Retinal pigment epithelial cell (primary cell): Measurements from ENCODE around the gene FRS2.

ENCODE experiments used
- DNase-seq: peaks from one replicate; pipeline ENCODE4 v3.0.0-alpha.2; 2010; ENCODE audit warnings: low read depth
- H3K4me3 ChIP-seq: 2 replicates; pipeline ENCODE4 v1.5.1; 2011; ENCODE audit warnings: mild to moderate bottlenecking, low read length, control low read depth, moderate library complexity
- TF ChIP-seq, protein P1 (sequence below): conservative IDR thresholded peaks from 2 replicates; pipeline ENCODE4 v1.5.1; 2011; ENCODE audit warnings: low read depth, low read length, control low read depth, inconsistent platforms

FRS2 gene

DNA sequence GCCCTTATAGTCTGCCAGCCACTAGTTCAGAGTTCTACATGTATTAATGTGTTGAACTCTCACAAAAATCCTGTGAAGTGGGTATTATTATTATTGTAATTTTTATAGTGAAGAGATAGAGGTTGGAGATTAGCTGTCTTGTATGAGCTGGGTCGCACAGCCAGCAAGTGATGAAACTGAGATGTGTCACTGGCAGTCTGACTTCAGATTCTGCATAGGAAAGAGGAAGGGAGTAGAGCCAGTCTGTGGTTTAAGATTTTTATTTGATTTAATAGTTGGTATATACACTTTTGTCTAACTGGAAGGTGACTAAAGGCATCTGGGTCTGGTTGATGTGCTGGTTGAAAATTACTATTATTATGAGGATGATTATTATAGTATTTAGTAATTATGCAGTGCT is 5.8 kb upstream of the FRS2 start:
- TF ChIP-seq, protein P1, sequence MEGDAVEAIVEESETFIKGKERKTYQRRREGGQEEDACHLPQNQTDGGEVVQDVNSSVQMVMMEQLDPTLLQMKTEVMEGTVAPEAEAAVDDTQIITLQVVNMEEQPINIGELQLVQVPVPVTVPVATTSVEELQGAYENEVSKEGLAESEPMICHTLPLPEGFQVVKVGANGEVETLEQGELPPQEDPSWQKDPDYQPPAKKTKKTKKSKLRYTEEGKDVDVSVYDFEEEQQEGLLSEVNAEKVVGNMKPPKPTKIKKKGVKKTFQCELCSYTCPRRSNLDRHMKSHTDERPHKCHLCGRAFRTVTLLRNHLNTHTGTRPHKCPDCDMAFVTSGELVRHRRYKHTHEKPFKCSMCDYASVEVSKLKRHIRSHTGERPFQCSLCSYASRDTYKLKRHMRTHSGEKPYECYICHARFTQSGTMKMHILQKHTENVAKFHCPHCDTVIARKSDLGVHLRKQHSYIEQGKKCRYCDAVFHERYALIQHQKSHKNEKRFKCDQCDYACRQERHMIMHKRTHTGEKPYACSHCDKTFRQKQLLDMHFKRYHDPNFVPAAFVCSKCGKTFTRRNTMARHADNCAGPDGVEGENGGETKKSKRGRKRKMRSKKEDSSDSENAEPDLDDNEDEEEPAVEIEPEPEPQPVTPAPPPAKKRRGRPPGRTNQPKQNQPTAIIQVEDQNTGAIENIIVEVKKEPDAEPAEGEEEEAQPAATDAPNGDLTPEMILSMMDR, result no peak
- no peak overlapping the region for H3K4me3 ChIP-seq
- DNase-seq, result no peak

DNA sequence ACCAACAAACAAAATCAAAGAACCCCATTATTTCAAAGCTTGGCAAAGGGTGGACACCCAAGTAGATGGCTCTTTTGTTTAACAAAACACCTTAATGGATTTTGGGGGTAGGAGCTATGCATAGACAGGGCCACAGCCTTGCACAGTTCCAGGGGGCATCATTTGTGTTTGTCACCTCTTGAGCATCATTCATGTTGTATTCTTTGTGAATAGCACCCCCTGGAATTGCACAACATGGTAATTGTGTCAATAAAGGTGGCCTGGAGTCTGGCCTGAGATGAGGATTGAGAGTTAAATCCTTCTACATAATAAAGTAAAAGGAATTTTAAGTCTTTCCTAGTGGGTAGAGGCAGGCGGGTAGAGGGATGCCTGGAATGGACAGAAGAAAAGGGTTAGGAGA is 3.3 kb upstream of the FRS2 start:
- TF ChIP-seq, protein P1, result no peak
- no peak overlapping the region for H3K4me3 ChIP-seq

DNA sequence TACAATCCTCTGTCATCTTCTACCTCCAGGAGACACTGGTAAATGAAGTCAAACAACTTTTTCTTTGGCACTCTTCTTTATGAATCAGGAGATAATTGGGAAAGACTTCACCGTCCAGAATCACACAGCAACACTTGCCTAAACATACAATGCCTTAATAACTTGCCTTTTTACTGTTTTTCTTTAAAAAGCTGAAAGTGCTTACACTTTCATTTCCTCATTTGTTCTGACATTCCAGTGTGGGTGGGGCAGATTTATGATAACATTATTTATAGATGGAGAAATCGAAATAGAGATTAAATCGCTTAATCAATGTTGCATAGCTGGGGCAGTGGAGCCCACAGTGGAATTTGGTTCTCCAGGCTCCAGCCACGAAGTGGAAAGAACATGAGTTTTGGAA is 2.8 kb upstream of the FRS2 start:
- no peak overlapping the region for H3K4me3 ChIP-seq
- DNase-seq, result no peak
- TF ChIP-seq, protein P1, result no peak

More for the DNA sequence above, 3.3 kb upstream of the FRS2 start:
- no peak for DNase-seq

DNA sequence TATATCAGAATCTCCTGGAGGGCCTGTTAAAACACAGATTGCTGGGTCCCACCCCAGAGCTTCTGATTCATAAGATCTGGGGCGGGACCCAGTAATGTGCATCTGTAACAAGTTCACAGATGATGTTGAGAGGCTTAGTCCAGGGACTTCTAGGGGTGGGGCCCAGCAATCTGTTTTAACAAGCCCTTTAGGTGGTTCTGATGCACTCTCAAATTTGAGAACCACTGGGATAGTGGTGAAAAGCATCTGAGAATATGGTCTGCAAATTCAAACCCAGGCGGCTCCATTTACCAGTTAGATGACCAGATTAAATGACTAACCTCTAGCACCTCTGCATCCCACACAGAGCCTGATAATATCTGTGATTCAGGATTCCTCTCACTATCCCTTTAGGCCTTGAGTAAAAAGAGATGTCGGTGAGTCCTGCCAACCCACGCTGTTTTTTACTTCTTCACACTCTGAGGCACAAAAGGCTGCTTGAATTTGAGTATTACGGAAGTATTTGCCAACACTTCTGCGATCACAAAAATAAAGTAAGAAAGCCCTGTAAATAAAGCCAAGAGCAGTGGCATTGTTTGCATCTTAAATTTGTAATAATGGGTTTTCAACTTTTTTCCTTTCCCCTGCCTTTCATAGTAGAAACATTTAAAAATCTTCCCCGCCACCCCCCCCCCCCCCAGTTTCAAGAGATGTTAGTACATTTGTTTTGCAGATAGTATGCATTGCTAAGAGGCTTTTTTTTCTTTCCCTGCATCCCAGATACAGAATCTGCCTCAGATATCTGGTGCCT is 1.8 kb upstream of the FRS2 start:
- H3K4me3 ChIP-seq, result no peak overlapping the region
- TF ChIP-seq, protein P1, result no peak
- no peak for DNase-seq

DNA sequence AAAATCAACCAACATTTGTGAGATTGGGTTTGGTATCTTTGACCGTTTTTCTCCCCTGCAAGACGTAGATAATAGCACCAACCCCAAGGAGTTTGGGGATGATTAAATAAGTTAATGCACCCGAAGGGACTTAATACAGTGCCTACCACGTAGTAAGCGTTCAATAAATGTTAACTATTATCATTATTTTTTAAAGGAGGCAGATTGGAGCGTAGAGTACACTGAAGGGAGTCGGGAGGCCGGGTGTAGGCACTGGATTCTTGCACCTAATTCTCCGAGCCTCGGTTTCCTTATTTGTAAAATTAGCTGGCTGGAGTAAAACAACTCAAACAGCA is 367 bp upstream of the FRS2 start:
- TF ChIP-seq, protein P1, result no peak
- DNase-seq, result no peak
- H3K4me3 ChIP-seq, result peak overlapping the region; percentile 94

DNA sequence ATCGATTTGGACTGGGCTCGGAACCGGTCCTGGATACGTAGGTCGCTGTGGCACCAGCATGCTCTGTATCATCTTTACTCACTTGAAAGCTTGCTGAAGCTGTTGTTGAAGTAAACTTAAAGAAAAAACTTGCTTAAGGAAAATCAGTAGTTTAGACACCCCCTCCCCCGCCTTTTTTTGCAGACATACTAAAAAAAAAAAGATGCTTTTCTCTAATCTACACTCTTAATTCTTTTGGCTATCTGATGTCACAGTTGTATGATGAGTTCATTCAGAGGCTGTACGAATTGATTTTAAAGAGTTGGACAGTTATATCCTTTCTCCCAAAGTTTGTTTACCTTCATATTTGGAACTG is 865 bp downstream of the FRS2 start:
- H3K4me3 ChIP-seq, result peak overlapping the region; percentile 94
- no peak for DNase-seq
- TF ChIP-seq, protein P1, result no peak

DNA sequence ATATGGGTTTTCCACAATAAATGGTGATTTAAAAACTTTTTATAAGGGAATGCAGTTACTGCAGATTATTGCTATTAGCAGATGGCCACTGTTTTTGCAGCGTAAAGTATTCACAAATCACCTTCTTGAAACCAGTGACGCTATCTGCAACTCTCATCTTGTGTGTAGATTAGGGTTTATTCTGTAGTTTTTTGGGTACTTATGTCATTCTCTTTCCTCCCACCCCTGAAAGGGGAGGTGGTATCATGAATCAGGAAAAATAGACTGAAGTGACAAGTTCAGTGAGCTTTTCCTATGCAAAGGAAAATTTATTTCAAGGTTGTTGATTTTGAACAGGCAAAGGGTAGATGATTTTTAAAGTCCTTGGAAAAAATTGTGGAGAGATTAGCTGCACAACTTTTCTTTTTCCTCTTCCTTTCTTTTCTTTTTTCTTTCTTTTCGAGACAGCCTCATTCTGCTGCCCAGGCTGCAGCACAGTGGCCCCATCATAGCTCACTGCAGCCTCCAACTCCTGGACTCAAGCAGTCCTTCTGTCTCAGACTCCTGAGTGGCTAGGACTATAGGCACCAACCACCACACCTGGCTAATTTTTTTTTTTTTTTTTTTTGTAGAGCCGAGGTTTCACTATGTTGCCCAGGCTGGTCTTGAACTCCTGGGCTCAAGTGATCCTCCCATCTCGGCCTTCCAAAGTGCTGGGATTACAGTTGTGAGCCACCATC is 1.6 kb downstream of the FRS2 start:
- no peak for DNase-seq
- TF ChIP-seq, protein P1, result no peak
- H3K4me3 ChIP-seq, result peak overlapping the region; percentile 94
